HG03432 (cell line): ENCODE results near the gene FHAD1.

ENCODE experiments used
- ATAC-seq: cut with Tn5 transposase; IDR thresholded peaks from one replicate; pipeline ENCODE4 v1.9.1; 2021; ENCODE audit warnings: mild to moderate bottlenecking, moderate library complexity; ENCODE audit not compliant: unreplicated experiment

Gene FHAD1

DNA sequence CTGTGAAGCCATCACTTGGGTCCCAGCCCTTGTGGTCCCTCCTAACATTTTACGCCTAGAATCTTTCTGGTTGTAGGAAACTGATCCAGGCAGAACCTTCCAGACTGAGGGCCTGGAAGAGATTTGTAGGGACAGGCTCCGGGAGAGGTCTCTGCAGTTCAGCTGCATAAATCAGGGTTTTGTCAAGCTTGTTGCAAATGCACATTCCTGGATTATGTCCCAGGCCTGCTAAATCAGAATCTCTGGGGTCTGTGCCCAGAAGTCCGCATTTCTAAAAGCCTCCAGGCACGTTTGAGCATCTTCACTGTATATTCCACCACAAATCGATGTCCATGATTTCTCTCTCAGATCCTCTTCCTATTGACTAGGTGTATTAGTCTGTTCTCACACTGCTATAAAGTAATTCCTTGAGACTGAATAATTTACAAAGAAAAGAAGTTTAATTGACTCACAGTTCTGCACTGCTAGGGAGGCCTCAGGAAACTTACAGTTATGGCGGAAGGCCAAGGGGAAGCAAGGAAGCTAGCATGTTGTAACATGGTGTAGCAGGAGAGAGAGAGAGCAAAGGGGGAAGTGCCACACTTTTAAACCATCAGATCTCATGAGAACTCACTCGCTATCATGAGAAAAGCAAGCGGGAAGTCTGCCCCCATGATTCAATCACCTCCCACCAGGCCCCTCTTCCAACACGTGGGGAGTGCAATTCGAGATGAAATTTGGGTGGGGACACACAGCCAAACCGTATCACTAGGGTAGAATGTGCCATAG is 1.2 kb upstream of the FHAD1 start:
- ATAC-seq = no peak

DNA sequence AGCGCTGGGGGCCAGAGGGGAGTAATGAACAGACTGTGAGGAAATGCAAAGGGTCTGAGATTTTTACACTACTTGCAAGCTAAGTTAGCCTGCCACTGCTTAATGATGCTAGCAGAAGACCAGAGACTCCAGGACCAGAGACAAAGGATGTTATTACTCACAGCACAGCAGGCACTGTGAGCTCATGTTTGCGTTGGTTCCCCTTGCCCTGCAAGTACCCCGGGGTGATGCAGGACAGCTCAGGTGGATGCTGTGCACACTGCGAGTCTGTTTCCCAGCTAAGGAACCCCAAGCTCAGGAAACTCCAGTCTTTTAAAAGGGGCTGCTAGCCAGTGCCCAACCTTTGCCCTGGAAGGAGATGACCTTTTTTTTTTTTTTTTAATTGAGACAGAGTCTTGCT is 1.2 kb downstream of the FHAD1 start:
- no peak for ATAC-seq

DNA sequence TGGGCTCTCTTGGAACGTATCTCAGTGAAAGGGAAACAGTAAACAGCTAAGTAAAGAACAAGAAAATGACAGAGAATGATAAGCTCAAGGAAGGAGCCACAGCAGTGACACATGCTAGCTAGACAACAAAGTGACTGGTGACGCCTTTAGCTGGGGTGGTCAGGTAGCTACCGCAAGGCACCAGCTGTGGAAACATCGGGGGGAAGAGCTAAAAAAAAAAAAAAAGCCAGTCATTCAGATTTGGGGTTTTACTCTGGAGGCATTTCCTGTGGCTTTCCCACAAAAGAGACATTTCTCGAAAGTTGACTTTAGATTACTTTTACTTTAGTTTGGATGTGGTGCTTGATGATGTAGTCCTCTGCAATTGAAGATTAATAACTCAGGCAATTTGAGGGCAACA is 2.1 kb downstream of the FHAD1 start:
- ATAC-seq = no peak

DNA sequence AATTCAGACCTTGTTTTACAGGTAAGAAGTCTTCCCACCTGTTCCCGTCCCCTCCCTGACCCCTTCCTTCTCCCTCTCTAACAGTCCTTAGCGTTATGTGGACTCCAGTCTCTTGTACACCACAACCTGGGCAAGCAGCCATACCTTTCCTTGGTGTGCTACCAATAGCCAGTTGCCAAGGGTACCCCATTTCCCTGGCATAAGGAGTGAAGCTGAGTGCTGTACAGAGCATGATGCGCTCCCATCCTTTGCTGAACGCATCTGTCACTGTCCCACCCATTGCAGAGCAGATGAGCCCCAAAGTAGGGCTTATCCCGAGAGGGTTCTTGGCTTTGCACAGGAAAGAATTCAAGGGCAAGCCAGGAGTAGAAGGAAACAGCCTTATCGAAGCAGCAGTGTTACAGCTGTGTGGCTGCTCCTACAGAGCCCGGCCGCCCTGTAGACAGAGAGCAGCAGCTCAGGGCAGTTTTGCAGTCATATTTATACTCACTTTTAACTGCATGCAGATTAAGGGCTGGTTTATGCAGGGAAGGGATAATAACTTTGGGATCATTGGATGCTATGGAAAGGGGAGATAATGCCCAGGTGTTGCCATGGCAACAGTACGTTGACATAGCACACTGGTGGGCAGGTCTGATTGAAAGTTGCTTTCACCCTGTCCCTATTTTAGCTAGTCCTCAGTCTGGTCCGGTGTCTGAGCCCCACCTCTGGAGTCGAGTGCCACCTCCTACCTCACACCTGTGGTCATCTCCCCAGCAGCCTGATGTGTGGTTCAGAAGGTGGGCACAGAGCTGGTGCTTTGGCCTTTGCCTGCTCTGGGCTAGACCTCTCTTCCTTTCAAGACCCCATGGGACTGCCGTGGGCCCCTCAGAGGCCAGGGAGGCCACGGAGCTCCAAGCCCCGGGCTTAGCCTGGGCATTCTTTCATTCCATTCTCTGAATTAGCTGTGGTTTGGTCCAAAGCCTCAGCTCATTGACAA is 5.1 kb downstream of the FHAD1 start:
- ATAC-seq = no peak

DNA sequence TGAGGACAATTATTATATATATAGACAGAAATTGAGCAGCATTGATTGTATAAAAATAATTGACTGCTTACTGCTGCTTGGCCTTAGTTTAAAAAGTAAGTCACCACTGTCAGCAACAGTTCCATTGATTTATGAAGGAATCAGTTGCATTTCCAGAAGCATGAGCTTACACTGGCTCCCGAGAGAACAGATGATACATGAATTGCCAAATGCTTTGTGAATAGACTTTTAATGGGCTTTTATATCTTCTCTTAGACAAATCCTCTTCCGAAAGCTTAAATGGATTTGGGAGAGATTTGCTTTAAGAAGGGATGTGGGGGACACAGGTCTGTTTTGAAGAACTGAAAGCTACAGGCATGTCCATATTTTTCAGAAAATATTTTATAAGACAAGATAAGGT is 7.5 kb downstream of the FHAD1 start:
- ATAC-seq = no peak

DNA sequence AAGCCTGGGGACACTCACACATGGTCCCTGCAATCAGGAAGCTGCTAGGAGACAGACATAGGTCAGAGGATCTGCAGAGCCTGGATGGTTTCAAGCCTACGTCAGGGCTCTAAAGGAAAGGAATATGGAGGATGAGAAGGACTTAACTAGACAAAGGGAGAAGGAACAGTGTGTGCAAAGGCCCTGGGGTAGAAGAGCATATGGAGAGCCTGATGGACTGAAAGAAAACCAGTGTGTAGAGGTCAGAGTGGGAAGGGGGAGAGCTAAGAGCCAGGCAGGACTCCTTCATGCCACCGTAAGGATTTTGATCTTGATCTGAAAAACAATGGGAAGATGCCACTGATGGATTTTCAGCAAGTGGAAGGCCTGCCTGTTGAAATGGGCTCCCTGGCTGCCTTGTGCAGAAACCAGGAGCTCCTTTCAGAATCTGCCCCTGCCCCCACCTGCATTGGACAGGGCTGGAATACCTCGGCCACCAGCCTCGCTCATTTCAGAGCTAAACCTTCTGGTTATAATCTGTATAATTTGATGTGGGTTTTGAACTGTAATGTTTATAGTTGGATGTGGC is 8.6 kb downstream of the FHAD1 start:
- no peak for ATAC-seq

DNA sequence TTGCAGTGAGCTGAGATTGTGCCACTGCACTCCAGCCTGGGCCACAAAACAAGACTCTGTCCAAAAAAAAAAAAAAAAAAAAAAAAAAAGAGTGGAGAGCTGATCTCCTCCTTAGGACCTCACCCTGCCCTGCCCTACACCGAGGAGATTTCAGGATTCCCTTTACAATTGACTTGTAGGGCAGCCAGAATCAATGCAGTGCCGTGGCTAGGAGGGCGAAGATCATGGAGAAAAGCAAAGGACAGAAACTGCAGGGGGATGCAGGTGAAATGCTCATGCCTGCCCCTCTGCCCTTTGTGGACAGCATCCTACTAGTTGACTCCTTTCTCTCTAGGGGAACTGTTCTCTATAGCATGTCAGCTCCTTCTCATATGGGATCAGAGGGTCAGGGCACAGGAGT is 9.6 kb downstream of the FHAD1 start:
- no peak for ATAC-seq

DNA sequence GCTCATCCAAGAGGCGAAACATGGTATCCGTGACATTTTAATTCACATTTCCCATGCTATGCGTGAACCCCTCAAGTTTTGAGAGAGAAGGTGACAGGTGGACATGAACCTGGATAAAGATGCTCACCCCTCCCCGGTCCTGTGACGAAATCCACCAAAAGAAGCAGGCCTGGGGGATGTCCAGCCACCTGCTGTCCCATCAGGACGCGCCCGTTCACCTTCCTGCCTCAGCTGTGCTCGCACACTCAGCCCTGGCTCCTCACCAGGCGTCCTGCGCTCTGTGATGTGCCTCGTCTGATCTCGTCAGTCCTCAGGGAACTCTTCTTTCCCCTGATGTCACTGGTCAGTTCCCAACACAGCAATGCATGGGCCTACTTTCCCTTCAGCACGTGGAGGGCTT is 10.3 kb downstream of the FHAD1 start:
- no peak for ATAC-seq

DNA sequence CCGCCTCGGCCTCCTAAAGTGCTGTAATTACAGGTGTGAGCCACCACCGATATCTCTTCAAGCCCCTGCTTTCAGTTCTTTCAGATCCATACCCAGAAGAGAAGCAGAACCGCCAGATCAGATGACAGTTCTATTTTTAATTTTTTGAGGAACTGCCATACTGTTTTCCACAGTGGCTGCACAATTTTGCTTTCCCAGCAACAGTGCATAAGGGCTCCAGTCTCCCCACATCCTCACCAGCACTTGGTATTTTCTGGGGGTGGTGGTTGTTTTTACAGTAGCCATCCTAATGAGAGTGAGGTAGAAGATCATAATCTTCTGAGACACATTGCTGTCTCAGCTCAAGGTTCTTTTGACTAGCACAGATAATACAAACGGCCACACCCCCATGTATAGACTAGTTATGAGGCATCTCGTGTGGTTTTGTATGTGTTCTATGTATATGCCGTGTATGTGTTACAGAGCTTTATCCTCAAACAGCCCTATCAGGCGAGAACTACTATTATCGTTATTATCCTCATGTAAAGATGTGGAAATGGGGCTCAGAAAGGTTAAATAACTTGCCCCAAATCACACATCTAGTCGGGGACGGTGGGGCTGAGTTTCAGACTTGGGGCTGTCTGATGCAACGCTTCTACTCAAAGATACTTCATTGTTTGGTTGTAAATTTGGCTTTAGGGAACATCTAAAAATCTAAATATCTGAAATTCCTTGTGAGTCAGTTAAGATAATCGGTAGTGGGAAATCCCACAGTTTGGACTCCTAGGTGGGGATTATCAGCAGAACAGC is 12.0 kb downstream of the FHAD1 start:
- ATAC-seq = no peak

DNA sequence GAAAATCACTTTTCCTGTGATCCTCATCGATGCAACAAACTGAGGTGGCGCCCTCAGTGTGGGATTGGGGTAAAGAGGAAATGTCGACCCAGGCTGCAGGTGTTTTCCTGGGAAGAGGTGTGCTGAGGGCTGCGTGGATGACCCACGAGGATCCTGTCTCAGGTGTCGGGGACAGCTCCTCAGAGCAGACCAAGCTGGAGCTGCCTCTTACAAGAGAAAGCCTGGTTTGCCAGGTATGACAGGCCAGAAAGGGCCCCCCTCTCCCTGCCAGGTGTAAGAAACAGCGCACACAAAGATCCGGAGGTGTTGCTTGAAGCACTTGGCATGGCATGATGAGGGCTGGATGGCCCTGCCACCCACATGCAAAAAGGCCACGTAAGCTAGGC is 12.6 kb downstream of the FHAD1 start:
- ATAC-seq = no peak

DNA sequence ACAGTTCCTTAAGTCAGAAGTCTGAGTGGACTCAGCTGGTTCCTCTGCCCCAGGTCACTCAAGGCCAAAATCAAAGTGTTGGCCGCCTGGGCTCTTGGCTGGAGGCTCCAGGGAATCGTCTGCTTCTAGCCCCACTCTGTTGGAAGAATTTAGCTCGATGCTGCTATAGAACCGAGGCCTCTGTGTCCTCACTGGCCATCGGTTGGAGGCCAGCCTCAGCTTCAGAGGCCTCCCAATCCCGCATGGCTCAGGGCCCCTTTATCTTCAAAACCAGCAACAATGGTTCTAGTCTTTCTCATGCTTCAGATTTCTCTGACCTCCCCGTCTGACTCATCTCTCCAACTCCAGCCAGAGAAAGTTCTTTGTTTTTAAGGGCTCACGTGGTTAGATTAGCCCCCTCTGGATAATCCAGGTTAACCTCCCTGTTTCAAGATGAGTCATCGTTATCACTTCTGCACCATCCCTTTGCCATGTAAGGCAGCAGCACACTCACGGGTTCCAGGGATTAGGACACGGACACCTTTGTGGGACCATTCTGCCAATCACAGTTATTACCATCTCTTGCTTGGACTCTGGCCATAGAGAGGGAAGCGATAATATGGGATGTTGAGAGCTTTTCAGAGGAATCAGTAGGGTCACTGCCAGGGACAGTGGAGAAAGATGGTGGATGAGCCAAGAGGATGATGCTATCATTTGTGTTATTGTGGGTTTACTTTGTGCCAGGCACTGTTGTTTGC is 13.6 kb downstream of the FHAD1 start:
- ATAC-seq = no peak

DNA sequence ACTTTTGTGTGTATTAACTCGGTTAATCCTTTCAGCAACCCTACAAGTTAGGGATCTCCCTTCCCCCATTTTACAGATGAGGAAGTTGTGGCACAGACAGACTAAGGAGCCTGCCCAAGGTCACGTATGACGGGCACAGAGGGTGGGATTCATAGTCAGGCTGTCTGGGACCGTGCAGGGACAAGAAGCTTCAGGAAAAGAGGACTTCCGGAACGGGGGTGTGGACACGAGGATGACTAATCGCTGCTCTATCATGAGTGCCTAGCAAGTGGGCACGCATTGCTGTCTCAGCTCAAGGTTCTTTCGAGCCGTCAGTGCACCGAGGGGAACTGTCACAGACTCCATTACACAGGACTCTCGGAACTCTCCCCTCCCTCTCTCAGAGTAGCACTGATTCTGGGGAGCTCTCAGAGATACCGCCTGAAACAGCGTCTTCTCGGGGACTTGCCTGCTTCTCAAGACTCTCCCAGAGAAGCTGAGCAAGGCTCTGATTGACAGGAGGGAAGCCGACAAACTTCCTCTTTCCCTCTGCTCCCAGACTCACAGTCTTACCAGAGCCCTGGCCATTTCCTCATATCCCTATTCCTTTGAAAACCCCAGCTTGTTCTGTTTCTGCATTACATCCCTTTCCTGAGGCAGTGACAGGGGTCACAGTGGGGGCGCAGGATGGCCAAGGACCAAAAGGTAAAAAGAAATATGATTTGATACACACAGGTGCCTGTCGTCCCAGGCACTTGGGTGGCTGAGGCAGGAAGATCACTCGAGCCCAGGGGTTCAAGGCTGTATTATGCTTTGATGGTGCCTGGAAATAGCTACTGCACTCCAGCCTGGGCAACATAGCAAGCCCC is 14.4 kb downstream of the FHAD1 start:
- ATAC-seq = peak; percentile 42

DNA sequence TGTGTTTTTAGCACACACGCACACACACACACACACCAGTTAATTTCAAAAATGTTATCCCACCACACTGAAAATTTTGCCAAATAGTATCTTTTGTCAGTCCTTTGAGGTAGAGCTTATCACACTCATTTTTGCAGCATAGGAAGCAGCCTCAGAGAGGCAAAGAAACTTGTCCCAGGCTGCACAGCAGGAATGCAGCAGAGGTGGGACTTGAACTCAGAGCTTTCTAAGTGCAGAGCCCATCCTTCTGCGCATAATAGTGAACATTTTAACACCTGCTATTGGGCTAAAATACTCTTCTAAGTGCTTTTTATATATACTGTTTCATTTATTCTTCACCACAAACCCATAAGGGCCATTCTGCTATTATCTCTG is 15.0 kb downstream of the FHAD1 start:
- no peak for ATAC-seq

DNA sequence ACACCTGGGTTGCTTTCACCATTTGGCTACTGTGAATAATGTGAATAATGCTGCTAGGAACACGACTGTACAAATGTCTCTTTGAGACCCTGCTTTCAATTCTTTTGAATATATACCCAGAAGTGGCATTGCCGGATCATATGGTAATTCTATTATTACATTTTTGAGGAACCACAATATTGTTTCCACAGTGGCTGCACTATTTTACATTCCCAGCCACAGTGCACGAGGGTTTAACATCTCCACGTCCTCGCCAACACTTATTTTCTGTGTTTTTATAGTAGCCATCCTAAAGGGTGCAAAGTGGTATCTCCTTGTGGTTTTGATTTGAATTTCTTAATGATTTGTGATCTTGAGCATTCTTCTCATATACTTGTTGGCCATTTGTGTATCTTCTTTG is 15.7 kb downstream of the FHAD1 start:
- ATAC-seq = no peak

DNA sequence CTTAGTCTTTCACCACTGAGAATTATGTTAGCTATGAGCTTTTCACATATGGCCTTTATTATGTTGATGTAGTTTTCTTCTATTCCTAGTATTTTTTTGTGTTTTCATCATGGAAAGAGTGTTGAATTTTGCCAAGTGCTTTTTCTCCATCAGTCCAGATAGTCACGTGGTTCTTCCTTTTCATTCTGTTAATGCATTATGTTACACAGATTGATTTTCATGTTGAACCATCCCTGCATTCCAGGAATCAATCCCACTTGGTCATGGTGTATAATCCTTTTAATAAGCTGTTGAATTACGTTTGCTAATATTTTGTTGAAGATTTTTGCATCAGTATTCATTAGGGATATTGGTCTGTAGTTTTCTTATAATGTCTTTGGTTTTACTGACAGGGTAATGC is 17.7 kb downstream of the FHAD1 start:
- ATAC-seq = no peak

DNA sequence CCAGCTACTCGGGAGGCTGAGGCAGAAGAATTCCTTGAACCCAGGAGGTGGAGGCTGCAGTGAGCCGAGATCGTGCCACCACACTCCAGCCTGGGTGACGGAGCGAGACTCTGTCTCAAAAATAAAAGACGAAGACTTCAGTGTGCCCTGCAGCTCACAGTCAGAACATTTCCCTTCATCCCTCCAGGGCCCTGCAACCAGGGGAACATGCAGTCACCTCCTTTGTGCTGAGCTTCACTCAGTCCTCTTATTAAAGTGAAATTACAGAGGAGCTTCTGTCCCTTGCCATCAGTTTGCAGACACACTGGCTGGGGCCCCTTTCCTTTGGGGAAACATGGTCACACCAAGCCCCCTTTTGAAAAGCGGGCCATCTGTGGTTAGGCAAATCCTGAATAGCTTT is 24.2 kb downstream of the FHAD1 start:
- ATAC-seq = no peak

DNA sequence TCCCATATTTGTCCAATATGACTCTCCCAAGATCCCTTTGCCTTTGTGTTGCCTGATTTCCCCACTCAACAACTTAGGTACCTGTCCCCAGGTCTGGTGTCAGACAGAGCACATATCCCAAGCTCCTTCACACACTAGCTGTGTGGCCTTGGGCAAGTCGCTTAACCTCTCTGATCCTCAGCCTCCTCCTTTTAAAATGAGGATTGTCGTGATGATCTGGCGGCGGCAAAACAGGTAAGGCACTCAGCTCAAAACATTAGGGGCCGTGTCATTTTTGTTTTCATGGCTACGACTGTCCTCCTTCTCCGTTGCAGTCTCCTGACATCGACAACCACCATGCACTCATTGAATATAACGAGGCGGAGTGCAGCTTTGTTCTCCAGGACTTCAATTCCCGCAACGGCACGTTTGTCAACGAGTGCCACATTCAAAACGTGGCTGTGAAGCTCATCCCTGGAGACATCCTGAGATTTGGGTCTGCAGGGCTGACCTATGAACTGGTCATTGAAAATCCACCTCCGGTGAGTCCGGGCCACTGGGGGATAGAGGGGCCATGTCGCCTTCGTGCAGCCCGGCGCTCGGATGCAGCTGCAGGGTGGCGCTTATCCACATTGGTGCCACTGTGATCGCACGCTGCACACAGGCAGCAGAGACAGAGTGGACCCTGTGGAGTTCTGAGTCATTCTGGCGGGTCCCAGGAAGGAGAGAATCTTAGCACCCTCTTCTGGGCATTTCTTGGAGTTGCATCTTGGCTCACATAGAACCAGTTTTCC is 25.2 kb downstream of the FHAD1 start:
- ATAC-seq = peak; percentile 53

DNA sequence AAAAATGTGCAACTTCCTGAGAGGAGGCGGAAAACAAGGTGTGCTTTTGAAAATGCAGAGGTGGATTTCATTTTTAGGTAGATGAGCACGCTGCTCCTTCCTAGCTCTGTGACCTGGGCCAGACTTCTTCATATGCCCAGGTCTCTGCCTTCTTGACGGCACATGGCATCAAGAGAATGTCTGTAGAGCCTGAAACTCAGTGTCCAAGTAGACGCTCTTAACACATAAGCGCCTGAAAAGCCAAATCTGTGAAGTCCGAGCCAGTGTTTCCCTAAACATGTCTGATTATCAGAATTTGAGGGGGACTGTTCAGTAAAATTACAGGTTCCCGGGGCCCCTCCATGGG is 25.7 kb downstream of the FHAD1 start:
- no peak for ATAC-seq

DNA sequence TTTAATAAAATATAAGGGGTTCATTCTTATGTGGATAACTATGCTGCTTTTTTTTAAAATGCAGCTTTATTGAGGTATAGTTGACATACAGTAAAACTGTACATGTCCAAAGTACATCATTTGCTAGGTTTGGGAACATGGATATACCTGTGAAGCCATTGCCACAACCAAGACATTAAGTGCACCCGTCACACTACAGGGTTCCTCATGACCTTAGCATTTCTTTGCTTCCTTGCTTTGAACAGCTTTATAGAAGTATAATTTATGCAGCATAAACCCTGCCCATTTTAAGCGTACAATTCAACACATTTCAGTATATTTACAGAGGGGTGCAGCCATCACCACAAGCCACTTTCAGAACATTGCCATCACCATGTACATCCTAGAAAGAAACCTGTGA is 26.3 kb downstream of the FHAD1 start:
- ATAC-seq = no peak
